ENCODE data around the gene ST8SIA4.

DNA sequence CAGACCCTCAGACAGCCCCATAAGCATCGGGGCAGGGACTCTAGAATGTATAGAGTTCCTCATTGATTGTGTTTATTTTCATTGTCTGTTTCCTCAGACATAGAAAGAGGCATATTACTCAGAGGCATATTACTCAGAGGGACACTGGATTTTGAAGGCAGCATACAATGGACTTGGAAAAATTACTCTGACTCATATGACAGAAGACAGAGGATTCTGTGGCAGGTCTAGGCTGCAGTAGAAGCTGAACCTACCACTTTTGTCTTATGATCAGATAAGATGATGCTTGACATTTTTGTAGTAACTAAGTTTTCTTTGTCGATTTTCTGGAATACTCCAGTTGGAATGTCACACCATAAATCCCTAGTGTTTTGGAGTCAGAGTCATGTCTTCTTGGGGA, 105.2 kb downstream of the ST8SIA4 start:
- TF ChIP-seq, protein P1, sequence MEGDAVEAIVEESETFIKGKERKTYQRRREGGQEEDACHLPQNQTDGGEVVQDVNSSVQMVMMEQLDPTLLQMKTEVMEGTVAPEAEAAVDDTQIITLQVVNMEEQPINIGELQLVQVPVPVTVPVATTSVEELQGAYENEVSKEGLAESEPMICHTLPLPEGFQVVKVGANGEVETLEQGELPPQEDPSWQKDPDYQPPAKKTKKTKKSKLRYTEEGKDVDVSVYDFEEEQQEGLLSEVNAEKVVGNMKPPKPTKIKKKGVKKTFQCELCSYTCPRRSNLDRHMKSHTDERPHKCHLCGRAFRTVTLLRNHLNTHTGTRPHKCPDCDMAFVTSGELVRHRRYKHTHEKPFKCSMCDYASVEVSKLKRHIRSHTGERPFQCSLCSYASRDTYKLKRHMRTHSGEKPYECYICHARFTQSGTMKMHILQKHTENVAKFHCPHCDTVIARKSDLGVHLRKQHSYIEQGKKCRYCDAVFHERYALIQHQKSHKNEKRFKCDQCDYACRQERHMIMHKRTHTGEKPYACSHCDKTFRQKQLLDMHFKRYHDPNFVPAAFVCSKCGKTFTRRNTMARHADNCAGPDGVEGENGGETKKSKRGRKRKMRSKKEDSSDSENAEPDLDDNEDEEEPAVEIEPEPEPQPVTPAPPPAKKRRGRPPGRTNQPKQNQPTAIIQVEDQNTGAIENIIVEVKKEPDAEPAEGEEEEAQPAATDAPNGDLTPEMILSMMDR (IDR thresholded peaks at IDR 0.05 in 4 of 5, conservative IDR thresholded peaks at IDR 0.05 in 1 of 5) = no peak
- no peak for TF ChIP-seq POLR2A (IDR thresholded peaks at IDR 0.05)

All from gastrocnemius medialis (tissue), 4 donors.